GM10847 (cell line): Measurements from ENCODE around the gene PLGLB1.
"Not testable (repeated sequence)": the region's sequence is repeated elsewhere in the genome, so short reads cannot be mapped to it uniquely, and the experiment has no call there.

Experiments
- POLR2A ChIP-seq: IDR thresholded peaks from 2 replicates; pipeline ENCODE4 v1.6.1; 2011; ENCODE audit not compliant: insufficient read length; ENCODE audit errors: extremely low read depth

The PLGLB1 gene

GRCh38 chr2:87021744-87022143 lies at the start of gene PLGLB1:
Gene PLGLB1 (minus strand): TSS chr2:87021844. CDS start chr2:87021783, 61 bp downstream.
- not testable (repeated sequence) for TF ChIP-seq POLR2A
